Activated CD8-positive, alpha-beta memory T cell treated with anti-CD3 and anti-CD28 coated beads for 1 hour (primary cell): Measurements from ENCODE around the gene ABCA4.
"Not testable (repeated sequence)": the region's sequence is repeated elsewhere in the genome, so short reads cannot be mapped to it uniquely, and the experiment has no call there.

Experiments
- DNase-seq, 2 donors: peaks; one replicate each; pipeline ENCODE4 v3.0.0-alpha.2; 2020; ENCODE audit warnings: low read depth in 1 of 2; ENCODE audit errors: extremely low read depth in 1 of 2

ABCA4 gene

GRCh38 chr1:94011709-94012595 lies 109.0 kb downstream of the ABCA4 start:
- no peak for DNase-seq

GRCh38 chr1:94011129-94011528 lies 109.8 kb downstream of the ABCA4 start:
- DNase-seq = no peak

GRCh38 chr1:94009304-94009703 lies 111.6 kb downstream of the ABCA4 start:
- no peak for DNase-seq

GRCh38 chr1:94006604-94007003 lies 114.3 kb downstream of the ABCA4 start:
- DNase-seq = no peak

GRCh38 chr1:94004924-94005323 lies 116.0 kb downstream of the ABCA4 start:
- DNase-seq = no peak

GRCh38 chr1:94002046-94002787 lies 118.7 kb downstream of the ABCA4 start:
- no peak for DNase-seq

GRCh38 chr1:94001397-94002045 lies 119.4 kb downstream of the ABCA4 start:
- no peak for DNase-seq

GRCh38 chr1:94000510-94001282 lies 120.3 kb downstream of the ABCA4 start:
- DNase-seq = no peak

- no peak for DNase-seq
Observed at GRCh38 chr1:93999840-94000415, 121.0 kb downstream of the ABCA4 start.

- DNase-seq = not testable (repeated sequence)
Observed at GRCh38 chr1:93998532-93998931, 122.4 kb downstream of the ABCA4 start.

GRCh38 chr1:93997756-93998155 lies 123.2 kb downstream of the ABCA4 start:
- no peak for DNase-seq

- DNase-seq = no peak
Observed at GRCh38 chr1:93995837-93996536, 125.0 kb downstream of the ABCA4 start.

- DNase-seq = no peak
Observed at GRCh38 chr1:93993731-93994130, 127.2 kb downstream of the ABCA4 start.

GRCh38 chr1:93992954-93993353 lies 128.0 kb downstream of the ABCA4 start:
- no peak for DNase-seq

GRCh38 chr1:93992190-93992589 lies 128.8 kb downstream of the ABCA4 start:
- no peak for DNase-seq

- no peak for DNase-seq
Observed at GRCh38 chr1:93991271-93991670, 129.7 kb downstream of the ABCA4 start.

- not testable (repeated sequence) for DNase-seq
Observed at GRCh38 chr1:93990477-93990876, 130.5 kb downstream of the ABCA4 start.

GRCh38 chr1:93990010-93990409 lies 130.9 kb downstream of the ABCA4 start:
- no peak for DNase-seq

- DNase-seq = no peak
Observed at GRCh38 chr1:93989601-93990000, 131.3 kb downstream of the ABCA4 start.
